ENCODE measurements around the gene UNKL. TPM values are rescaled to one million over a fixed set of nuclear protein-coding genes. Genes with fewer than 3 reads are reported as not detected.

The UNKL gene
- total RNA-seq, 2 donors from 2014 or later, result 11.2 to 21.4 TPM

GRCh38 chr16:1394367-1394951, 20.0 kb downstream of the UNKL start:
- H3K9me3 ChIP-seq, result no peaks in the 10 kb centered on the region
- DNase-seq, result no peak
- no peak for ATAC-seq
- no peak overlapping the region for H3K27ac ChIP-seq
- H3K27me3 ChIP-seq, result no peaks in the 10 kb centered on the region
- TF ChIP-seq POLR2A (IDR thresholded peaks at IDR 0.05), result no peak
- TF ChIP-seq CTCF (IDR thresholded peaks at IDR 0.05), result no peak
- peaks cover 0 to 7% of the 10 kb centered on the region in 2 donors for H3K36me3 ChIP-seq (replicated peaks in 1 of 2; ENCODE audit: insufficient read depth in 1 of 2, low read depth in 2 of 2)
- intact Hi-C loops (cut with DNase I), result no loop called here
- no peaks in the 10 kb centered on the region for H3K4me1 ChIP-seq
- 84 to 86% methylated on average over 9 to 19 of the region's 19 CpGs for WGBS, 2 donors
- H3K4me3 ChIP-seq, result no peak overlapping the region

- H3K36me3 ChIP-seq (replicated peaks in 1 of 2; ENCODE audit: insufficient read depth in 1 of 2, low read depth in 2 of 2), result peaks cover 0 to 2% of the 10 kb centered on the region in 2 donors
- no peak for DNase-seq
- 95 to 96% methylated on average over 11 to 15 of the region's 21 CpGs for WGBS, 2 donors
Measured at GRCh38 chr16:1393613-1394176, 20.8 kb downstream of the UNKL start.

GRCh38 chr16:1392826-1393225, 21.7 kb downstream of the UNKL start:
- Histone ChIP-seq H3K9me3 (no peaks in the 10 kb centered on the region), H3K4me3 (no peak overlapping the region), H3K27me3 (no peaks in the 10 kb centered on the region), H3K4me1 (no peaks in the 10 kb centered on the region), H3K27ac (no peak overlapping the region), H3K36me3 (replicated peaks in 1 of 2; ENCODE audit: insufficient read depth in 1 of 2, low read depth in 2 of 2) (peaks cover 0 to 2% of the 10 kb centered on the region in 2 donors)
- no peak for DNase-seq
- no peak for TF ChIP-seq CTCF (IDR thresholded peaks at IDR 0.05)
- no peak for TF ChIP-seq POLR2A (IDR thresholded peaks at IDR 0.05)
- 84 to 95% methylated on average over 8 to 17 of the region's 17 CpGs for WGBS, 2 donors
- no peak for ATAC-seq
- intact Hi-C loops (cut with DNase I), result no loop called here

More at GRCh38 chr16:1393613-1394176, 20.8 kb downstream of the UNKL start:
- H3K27ac ChIP-seq, result no peak overlapping the region
- H3K27me3 ChIP-seq, result no peaks in the 10 kb centered on the region
- H3K4me3 ChIP-seq, result no peak overlapping the region
- intact Hi-C loops (cut with DNase I), result no loop called here
- ATAC-seq, result no peak
- H3K9me3 ChIP-seq, result no peaks in the 10 kb centered on the region
- no peak for TF ChIP-seq POLR2A (IDR thresholded peaks at IDR 0.05)
- no peak for TF ChIP-seq CTCF (IDR thresholded peaks at IDR 0.05)
- no peaks in the 10 kb centered on the region for H3K4me1 ChIP-seq

GRCh38 chr16:1390239-1390779, 24.2 kb downstream of the UNKL start:
- TF ChIP-seq POLR2A (IDR thresholded peaks at IDR 0.05) (no peak), CTCF (IDR thresholded peaks at IDR 0.05) (no peak)
- intact Hi-C loops (cut with DNase I), result no loop called here
- Histone ChIP-seq H3K27me3 (no peaks in the 10 kb centered on the region), H3K4me1 (no peaks in the 10 kb centered on the region), H3K27ac (no peak overlapping the region), H3K36me3 (replicated peaks in 1 of 2; ENCODE audit: insufficient read depth in 1 of 2, low read depth in 2 of 2) (no peaks in the 10 kb centered on the region), H3K9me3 (no peaks in the 10 kb centered on the region), H3K4me3 (no peak overlapping the region)
- WGBS, 2 donors, result 86 to 90% methylated on average over 21 to 28 of the region's 28 CpGs
- no peak for DNase-seq
- no peak for ATAC-seq

GRCh38 chr16:1389762-1390161, 24.7 kb downstream of the UNKL start:
- Histone ChIP-seq H3K36me3 (replicated peaks in 1 of 2; ENCODE audit: insufficient read depth in 1 of 2, low read depth in 2 of 2) (no peaks in the 10 kb centered on the region), H3K27ac (no peak overlapping the region), H3K4me1 (no peaks in the 10 kb centered on the region), H3K9me3 (no peaks in the 10 kb centered on the region), H3K27me3 (no peaks in the 10 kb centered on the region), H3K4me3 (no peak overlapping the region)
- TF ChIP-seq CTCF (IDR thresholded peaks at IDR 0.05) (no peak), POLR2A (IDR thresholded peaks at IDR 0.05) (no peak)
- ATAC-seq (no peak), DNase-seq (no peak)
- intact Hi-C loops (cut with DNase I), result no loop called here
- 92 to 100% methylated on average over 6 to 7 of the region's 7 CpGs for WGBS, 2 donors
